Smooth muscle cell (in vitro differentiated cells): ENCODE data around the gene CR1L. TPM values are rescaled to one million over a fixed set of nuclear protein-coding genes. Genes with fewer than 3 reads are reported as not detected.

Source experiments
- DNase-seq: peaks from one replicate; lab custom pipeline; 2025; ENCODE audit not compliant: unreplicated experiment; lab: John Stamatoyannopoulos, UW
- H2AFZ ChIP-seq: fragments of 200-600 bp; sonication (generic); 2 replicates; pipeline ENCODE4 v1.6.0; 2016; ENCODE audit warnings: antibody characterized with exemption, low read depth, mild to moderate bottlenecking
- H3F3A ChIP-seq: fragments of 200-600 bp; sonication (generic); 2 replicates; pipeline ENCODE4 v1.6.0; 2017; ENCODE audit warnings: antibody characterized with exemption, low read depth
- H3K27ac ChIP-seq: fragments of 200-600 bp; sonication (generic); 2 replicates; pipeline ENCODE4 v1.5.1; 2016; ENCODE audit warnings: low read depth, mild to moderate bottlenecking
- H3K27me3 ChIP-seq: fragments of 200-600 bp; sonication (generic); 2 replicates; pipeline ENCODE4 v1.6.1; 2016; ENCODE audit warnings: low read depth, mild to moderate bottlenecking
- H3K36me3 ChIP-seq: fragments of 200-600 bp; sonication (generic); 2 replicates; pipeline ENCODE4 v1.5.1; 2016; ENCODE audit warnings: low read depth
- H3K4me1 ChIP-seq: fragments of 200-600 bp; sonication (generic); 2 replicates; pipeline ENCODE4 v1.5.1; 2016; ENCODE audit warnings: low read depth
- H3K4me2 ChIP-seq: fragments of 200-600 bp; sonication (generic); 2 replicates; pipeline ENCODE4 v1.6.0; 2016; ENCODE audit warnings: mild to moderate bottlenecking
- H3K4me3 ChIP-seq: fragments of 200-600 bp; sonication (generic); 2 replicates; pipeline ENCODE4 v1.5.1; 2016; ENCODE audit warnings: mild to moderate bottlenecking
- H3K79me2 ChIP-seq: fragments of 200-600 bp; sonication (generic); 2 replicates; pipeline ENCODE4 v1.6.0; 2016; ENCODE audit warnings: low read depth, mild to moderate bottlenecking
- H3K9ac ChIP-seq: fragments of 200-600 bp; sonication (generic); 2 replicates; pipeline ENCODE4 v1.6.0; 2016; ENCODE audit warnings: low read depth
- H3K9me3 ChIP-seq: fragments of 200-600 bp; sonication (generic); replicated peaks from 2 replicates; pipeline ENCODE4 v1.5.1; 2016; ENCODE audit warnings: low read depth
- H4K20me1 ChIP-seq: fragments of 200-600 bp; sonication (generic); 2 replicates; pipeline ENCODE4 v1.6.0; 2016; ENCODE audit warnings: low read depth
- CTCF ChIP-seq: fragments of 200-600 bp; sonication (generic); IDR thresholded peaks from 2 replicates; pipeline ENCODE4 v1.5.1; 2017; ENCODE audit warnings: borderline replicate concordance, mild to moderate bottlenecking, antibody characterized with exemption; ENCODE audit not compliant: insufficient read depth, poor library complexity, severe bottlenecking
- WGBS: methylation state at CpG from one replicate; pipeline ENCODE4 v1.1.7; 2016; ENCODE audit warnings: low lambda C conversion rate; 5-methylcytosine and 5-hydroxymethylcytosine counted together
- polyA plus RNA-seq: library from polyadenylated mRNA; unstranded; fragments of >200 nt; fragmentation: Nextera tagmentation; extraction: Ambion mirVana; gene quantifications from 2 replicates; pipeline ENCODE4 v1.2.1, GENCODE V29; 2016
- total RNA-seq: library from RNA; depleted of rRNA; stranded (reverse); fragments of >200 nt; gene quantifications from 2 replicates; pipeline ENCODE4 v1.2.3, GENCODE V29; 2014

CR1L gene
- total and polyA plus RNA-seq, 2 experiments from 2014 or later: 0.95 TPM; not detected in 1

DNA sequence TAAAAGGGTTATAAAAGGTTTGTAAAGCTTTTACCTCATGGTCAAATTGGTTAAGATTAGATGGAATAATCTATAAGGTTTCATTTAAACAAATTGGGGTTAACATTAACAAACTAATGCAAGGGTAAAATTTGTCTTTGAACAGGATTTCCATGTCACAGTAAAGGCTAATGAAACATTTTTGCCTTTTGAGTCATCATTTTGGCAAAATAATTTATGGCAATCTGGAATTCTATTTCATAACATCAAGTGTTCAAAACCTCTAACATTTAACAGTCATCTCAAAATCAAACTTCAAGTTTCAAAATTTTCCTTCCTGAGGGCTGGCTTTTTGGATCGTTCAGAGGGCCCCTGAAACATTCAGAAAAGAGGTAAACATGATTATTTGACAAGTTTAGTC lies 100.4 kb downstream of the CR1L start:
- Histone ChIP-seq H3F3A (no peaks in the 10 kb centered on the region), H3K4me2 (no peak overlapping the region), H3K9ac (no peak overlapping the region), H3K36me3 (no peaks in the 10 kb centered on the region), H3K79me2 (no peaks in the 10 kb centered on the region), H3K27me3 (no peaks in the 10 kb centered on the region), H3K27ac (no peak overlapping the region), H3K4me1 (no peaks in the 10 kb centered on the region), H3K9me3 (no peaks in the 10 kb centered on the region), H4K20me1 (no peaks in the 10 kb centered on the region), H2AFZ (no peak overlapping the region), H3K4me3 (no peak overlapping the region)
- no peak for TF ChIP-seq CTCF
- DNase-seq: no peak
- WGBS: 91% methylated on average over 1 of the region's 1 CpG

- 89% methylated on average over 6 of the region's 6 CpGs for WGBS
- no peak overlapping the region for H2AFZ ChIP-seq
- TF ChIP-seq CTCF: no peak
These were observed 101.2 kb downstream of the CR1L start for GRCh38 chr1:207745839-207746767.

DNA sequence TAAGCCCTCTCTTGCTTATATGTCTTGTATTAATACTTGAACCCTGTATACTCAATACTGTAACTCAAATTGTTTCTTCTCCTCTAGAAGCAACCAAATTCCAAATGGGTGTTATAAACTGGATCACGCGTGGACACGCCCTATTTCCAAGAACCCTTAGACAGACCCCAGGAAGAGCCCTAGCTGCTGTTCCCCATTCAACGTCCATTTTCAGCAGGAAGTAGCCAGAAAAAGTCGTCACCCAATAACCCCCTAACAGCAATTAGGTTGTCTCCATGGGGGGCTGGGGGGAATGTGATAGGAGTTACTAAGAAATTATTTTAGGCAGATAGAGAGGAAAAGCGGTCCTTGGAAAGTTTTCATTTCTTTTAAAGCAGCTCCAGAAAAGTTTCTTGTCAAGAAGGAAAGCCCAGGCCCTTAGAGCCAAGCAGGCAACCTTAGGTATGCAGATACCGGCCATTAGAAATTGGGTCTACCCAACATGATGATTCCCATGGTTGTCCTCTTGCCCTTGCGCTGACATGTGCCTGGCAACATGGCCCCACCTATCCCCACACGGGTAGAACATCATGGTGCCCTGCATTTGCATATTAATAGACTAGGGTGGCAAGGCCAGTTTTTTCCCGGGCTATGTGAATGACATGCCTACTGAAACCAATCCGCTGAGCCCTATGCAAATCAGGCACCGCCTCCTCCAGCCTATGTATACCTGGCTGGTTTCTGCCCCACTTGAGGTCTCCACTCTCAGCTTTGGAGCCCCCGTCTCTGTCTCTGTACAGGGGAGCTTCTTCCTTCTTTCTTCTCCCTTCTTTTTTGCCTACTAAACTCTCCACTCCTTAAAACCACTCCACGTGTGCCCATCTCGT lies 102.9 kb downstream of the CR1L start:
- Histone ChIP-seq H3K9ac (no peak overlapping the region), H3K27ac (no peak overlapping the region), H3K27me3 (no peaks in the 10 kb centered on the region), H3K36me3 (no peaks in the 10 kb centered on the region), H4K20me1 (peaks cover 6% of the 10 kb centered on the region), H2AFZ (no peak overlapping the region), H3K4me2 (no peak overlapping the region), H3K4me1 (peaks cover 7% of the 10 kb centered on the region), H3K9me3 (no peaks in the 10 kb centered on the region), H3K4me3 (no peak overlapping the region), H3K79me2 (peaks cover 7% of the 10 kb centered on the region), H3F3A (no peaks in the 10 kb centered on the region)
- no peak for DNase-seq
- WGBS: 91% methylated on average over 15 of the region's 15 CpGs
- no peak for TF ChIP-seq CTCF

More at GRCh38 chr1:207745839-207746767, 101.2 kb downstream of the CR1L start:
- no peaks in the 10 kb centered on the region for H3K9me3 ChIP-seq
- no peak for DNase-seq
- H3K27me3 ChIP-seq: no peaks in the 10 kb centered on the region
- H3K4me1 ChIP-seq: peaks cover 1% of the 10 kb centered on the region
- no peaks in the 10 kb centered on the region for H3K36me3 ChIP-seq
- no peaks in the 10 kb centered on the region for H4K20me1 ChIP-seq
- H3K4me2 ChIP-seq: no peak overlapping the region
- H3K27ac ChIP-seq: no peak overlapping the region
- H3F3A ChIP-seq: no peaks in the 10 kb centered on the region
- no peaks in the 10 kb centered on the region for H3K79me2 ChIP-seq
- H3K9ac ChIP-seq: no peak overlapping the region
- no peak overlapping the region for H3K4me3 ChIP-seq
